CD4-positive, alpha-beta memory T cell (primary cell): ENCODE measurements around the gene ZNF728. TPM values are rescaled to one million over a fixed set of nuclear protein-coding genes. Genes with fewer than 3 reads are reported as not detected.

Experiments
- polyA plus RNA-seq, 2 donors: library from polyadenylated mRNA; unstranded; fragments of 300-500 nt; fragmentation: Illumina TruSeq; gene quantifications; one replicate each; pipeline ENCODE4 v1.2.3, GENCODE V29; 2021
- total RNA-seq, 2 experiments: library from RNA; stranded (reverse); gene quantifications; one replicate each; pipeline ENCODE4 v1.2.3, GENCODE V29; 2021

The ZNF728 gene
- total and polyA plus RNA-seq, 4 experiments from 2014 or later = not detected

Other genes with a start within 250 kb of the ZNF728 start
- not detected for gene ZNF99, start 219.0 kb downstream of the ZNF728 start, total RNA-seq
- not detected for gene ZNF99, start 219.0 kb downstream of the ZNF728 start, polyA plus RNA-seq
- gene ZNF723, start 170.9 kb downstream of the ZNF728 start, total RNA-seq = not detected
- not detected for gene ZNF723, start 170.9 kb downstream of the ZNF728 start, polyA plus RNA-seq
- not detected for gene ZNF730, start 113.8 kb upstream of the ZNF728 start, total RNA-seq
- gene ZNF730, start 113.8 kb upstream of the ZNF728 start, polyA plus RNA-seq = not detected
- 1 to 10 TPM; 5.5 to 6.1 TPM for gene ZNF724, start 247.2 kb upstream of the ZNF728 start, total RNA-seq
- 1 to 10 TPM; 1.9 to 2.0 TPM for gene ZNF724, start 247.2 kb upstream of the ZNF728 start, polyA plus RNA-seq